Activated naive CD8-positive, alpha-beta T cell treated with anti-CD3 and anti-CD28 coated beads, Interleukin-2, amount 10 ng/mL, durations not matched to agents 7 days and 5 days (primary cell): ENCODE measurements around the gene GALNT9. TPM values are rescaled to one million over a fixed set of nuclear protein-coding genes. Genes with fewer than 3 reads are reported as not detected.

Experiments used
- ATAC-seq: fragments of 150-1000 bp; cut with Tn5 transposase; one replicate; pipeline ENCODE4 v1.10.0; 2021; ENCODE audit warnings: low read depth, moderate library complexity
- POLR2A ChIA-PET: fragments of 350-600 bp; sonication (Branson Sonifier 250); formaldehyde crosslinking; loops from one replicate; lab custom pipeline; 2021; ENCODE audit warnings: antibody characterized with exemption; lab: Charles Lee
- DNase-seq: peaks from one replicate; pipeline ENCODE4 v3.0.0; 2021
- H3K27ac Mint-ChIP-seq: one replicate; pipeline ENCODE4 v1.8.0; 2022; ENCODE audit warnings: mild to moderate bottlenecking, mixed read lengths
- H3K27me3 Mint-ChIP-seq: one replicate; pipeline ENCODE4 v1.8.0; 2022; ENCODE audit warnings: mild to moderate bottlenecking, moderate library complexity, mixed read lengths
- H3K36me3 Mint-ChIP-seq: one replicate; pipeline ENCODE4 v1.8.0; 2021; ENCODE audit warnings: mild to moderate bottlenecking, mixed read lengths
- H3K4me1 Mint-ChIP-seq: one replicate; pipeline ENCODE4 v1.8.0; 2021; ENCODE audit warnings: mixed read lengths
- H3K4me3 Mint-ChIP-seq: one replicate; pipeline ENCODE4 v1.8.0; 2022; ENCODE audit warnings: mild to moderate bottlenecking, moderate library complexity, mixed read lengths
- H3K9me3 Mint-ChIP-seq: one replicate; pipeline ENCODE4 v1.8.0; 2021; ENCODE audit warnings: mixed read lengths
- total RNA-seq, 2 experiments: library from RNA; stranded (reverse); gene quantifications; one replicate each; pipeline ENCODE4 v1.2.3, GENCODE V29; 2021

The GALNT9 gene
- total RNA-seq, 2 experiments from 2014 or later = not detected

- Mint-ChIP-seq H3K36me3 (no peaks in the 10 kb centered on the region), H3K4me3 (no peak overlapping the region), H3K27me3 (no peaks in the 10 kb centered on the region), H3K9me3 (no peaks in the 10 kb centered on the region), H3K27ac (no peak overlapping the region), H3K4me1 (peaks cover 3% of the 10 kb centered on the region)
- POLR2A ChIA-PET = interaction anchor here (0.7 kb wide), 1 partner anchor 16 kb away, joined by 7 read pairs; no protein-coding TSS in a partner anchor
- DNase-seq (no peak), ATAC-seq (no peak)
These were observed 90.5 kb downstream of the GALNT9 start for GRCh38 chr12:132238884-132239283.

- POLR2A ChIA-PET = interaction anchor here (0.7 kb wide), 1 partner anchor 17 kb away, joined by 7 read pairs; no protein-coding TSS in a partner anchor
- H3K27me3 Mint-ChIP-seq = no peaks in the 10 kb centered on the region
- ATAC-seq = no peak
- H3K4me1 Mint-ChIP-seq = peaks cover under 1% of the 10 kb centered on the region
- H3K4me3 Mint-ChIP-seq = no peak overlapping the region
- H3K27ac Mint-ChIP-seq = no peak overlapping the region
- no peaks in the 10 kb centered on the region for H3K9me3 Mint-ChIP-seq
- no peaks in the 10 kb centered on the region for H3K36me3 Mint-ChIP-seq
- DNase-seq = no peak
These were observed 90.9 kb downstream of the GALNT9 start for GRCh38 chr12:132238488-132238854.

GRCh38 chr12:132237772-132238487 is 91.5 kb downstream of the GALNT9 start:
- Mint-ChIP-seq H3K4me3 (no peak overlapping the region), H3K27ac (no peak overlapping the region), H3K27me3 (no peaks in the 10 kb centered on the region), H3K9me3 (no peaks in the 10 kb centered on the region), H3K36me3 (no peaks in the 10 kb centered on the region), H3K4me1 (no peaks in the 10 kb centered on the region)
- POLR2A ChIA-PET = no interaction called here
- no peak for ATAC-seq
- DNase-seq = no peak

GRCh38 chr12:132236930-132237771 is 92.2 kb downstream of the GALNT9 start:
- H3K27ac Mint-ChIP-seq = no peak overlapping the region
- H3K27me3 Mint-ChIP-seq = no peaks in the 10 kb centered on the region
- H3K4me1 Mint-ChIP-seq = no peaks in the 10 kb centered on the region
- H3K4me3 Mint-ChIP-seq = no peak overlapping the region
- DNase-seq (no peak), ATAC-seq (no peak)
- POLR2A ChIA-PET = no interaction called here
- no peaks in the 10 kb centered on the region for H3K9me3 Mint-ChIP-seq
- H3K36me3 Mint-ChIP-seq = no peaks in the 10 kb centered on the region

- H3K27ac Mint-ChIP-seq = no peak overlapping the region
- H3K4me1 Mint-ChIP-seq = no peaks in the 10 kb centered on the region
- ATAC-seq = no peak
- no peaks in the 10 kb centered on the region for H3K9me3 Mint-ChIP-seq
- POLR2A ChIA-PET = no interaction called here
- H3K27me3 Mint-ChIP-seq = no peaks in the 10 kb centered on the region
- no peak overlapping the region for H3K4me3 Mint-ChIP-seq
- no peak for DNase-seq
- H3K36me3 Mint-ChIP-seq = no peaks in the 10 kb centered on the region
These were observed 93.1 kb downstream of the GALNT9 start for GRCh38 chr12:132236129-132236929.

GRCh38 chr12:132235116-132235820 is 94.1 kb downstream of the GALNT9 start:
- H3K27me3 Mint-ChIP-seq = no peaks in the 10 kb centered on the region
- no peaks in the 10 kb centered on the region for H3K36me3 Mint-ChIP-seq
- no peak for DNase-seq
- no peak for ATAC-seq
- H3K9me3 Mint-ChIP-seq = no peaks in the 10 kb centered on the region
- POLR2A ChIA-PET = no interaction called here
- H3K27ac Mint-ChIP-seq = no peak overlapping the region
- H3K4me1 Mint-ChIP-seq = no peaks in the 10 kb centered on the region
- H3K4me3 Mint-ChIP-seq = no peak overlapping the region

GRCh38 chr12:132230381-132230780 is 99.0 kb downstream of the GALNT9 start:
- DNase-seq = no peak
- peaks cover 4% of the 10 kb centered on the region for H3K27me3 Mint-ChIP-seq
- no peaks in the 10 kb centered on the region for H3K9me3 Mint-ChIP-seq
- H3K4me1 Mint-ChIP-seq = no peaks in the 10 kb centered on the region
- no peak overlapping the region for H3K4me3 Mint-ChIP-seq
- H3K27ac Mint-ChIP-seq = no peak overlapping the region
- POLR2A ChIA-PET = interaction anchor here (0.6 kb wide), 1 partner anchor 98 kb away, joined by 3 read pairs; no protein-coding TSS in a partner anchor
- no peaks in the 10 kb centered on the region for H3K36me3 Mint-ChIP-seq
- ATAC-seq = no peak

- Mint-ChIP-seq H3K36me3 (no peaks in the 10 kb centered on the region), H3K4me3 (no peak overlapping the region), H3K27me3 (peaks cover 4% of the 10 kb centered on the region), H3K4me1 (no peaks in the 10 kb centered on the region), H3K27ac (no peak overlapping the region), H3K9me3 (no peaks in the 10 kb centered on the region)
- POLR2A ChIA-PET = interaction anchor here (0.6 kb wide), 1 partner anchor 98 kb away, joined by 3 read pairs; no protein-coding TSS in a partner anchor
- DNase-seq (no peak), ATAC-seq (no peak)
These were observed 99.5 kb downstream of the GALNT9 start for GRCh38 chr12:132229926-132230325.

GRCh38 chr12:132229193-132229760 is 100.1 kb downstream of the GALNT9 start:
- DNase-seq (no peak), ATAC-seq (no peak)
- Mint-ChIP-seq H3K27ac (no peak overlapping the region), H3K36me3 (no peaks in the 10 kb centered on the region), H3K9me3 (no peaks in the 10 kb centered on the region), H3K27me3 (peaks cover 4% of the 10 kb centered on the region), H3K4me3 (no peak overlapping the region), H3K4me1 (no peaks in the 10 kb centered on the region)
- POLR2A ChIA-PET = no interaction called here

- peaks cover 4% of the 10 kb centered on the region for H3K27me3 Mint-ChIP-seq
- H3K4me1 Mint-ChIP-seq = no peaks in the 10 kb centered on the region
- no peaks in the 10 kb centered on the region for H3K9me3 Mint-ChIP-seq
- DNase-seq (no peak), ATAC-seq (no peak)
- no peak overlapping the region for H3K4me3 Mint-ChIP-seq
- POLR2A ChIA-PET = no interaction called here
- no peak overlapping the region for H3K27ac Mint-ChIP-seq
- H3K36me3 Mint-ChIP-seq = no peaks in the 10 kb centered on the region
These were observed 100.8 kb downstream of the GALNT9 start for GRCh38 chr12:132228476-132229192.

- DNase-seq (no peak), ATAC-seq (no peak)
- Mint-ChIP-seq H3K27me3 (peaks cover 4% of the 10 kb centered on the region), H3K4me3 (no peak overlapping the region), H3K36me3 (no peaks in the 10 kb centered on the region), H3K9me3 (no peaks in the 10 kb centered on the region), H3K27ac (no peak overlapping the region), H3K4me1 (no peaks in the 10 kb centered on the region)
- POLR2A ChIA-PET = no interaction called here
These were observed 101.5 kb downstream of the GALNT9 start for GRCh38 chr12:132227782-132228475.

GRCh38 chr12:132227118-132227517 is 102.3 kb downstream of the GALNT9 start:
- Mint-ChIP-seq H3K9me3 (no peaks in the 10 kb centered on the region), H3K4me1 (peaks cover 5% of the 10 kb centered on the region), H3K36me3 (no peaks in the 10 kb centered on the region), H3K4me3 (no peak overlapping the region), H3K27me3 (peaks cover 7% of the 10 kb centered on the region), H3K27ac (no peak overlapping the region)
- POLR2A ChIA-PET = no interaction called here
- ATAC-seq = no peak
- DNase-seq = no peak
